ENCODE results near the gene SH3RF3.

SH3RF3 gene

DNA sequence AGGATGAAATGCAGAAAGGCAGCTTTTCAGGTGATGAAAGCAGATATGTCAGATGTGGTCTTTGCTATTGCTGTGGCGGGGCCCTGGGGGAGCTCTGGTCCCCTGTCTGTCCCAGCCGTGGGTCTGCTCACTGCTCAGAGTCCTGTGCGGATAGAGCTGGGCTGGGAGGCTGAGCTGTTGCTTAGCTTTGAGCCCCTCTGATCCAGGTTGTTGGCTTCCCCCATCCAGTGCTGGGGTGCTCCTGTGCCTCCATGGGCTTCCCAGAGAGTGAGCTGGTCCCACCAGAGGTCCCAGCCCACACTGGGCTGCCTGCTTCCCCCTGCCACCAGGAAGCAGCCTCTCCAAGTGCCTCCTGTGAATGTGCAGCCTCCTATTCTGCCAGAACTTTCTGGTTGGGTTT is 55.4 kb downstream of the SH3RF3 start:
- DNase-seq (ENCODE audit: extremely low read depth, insufficient read length): no peak
- TF ChIP-seq, protein P1, sequence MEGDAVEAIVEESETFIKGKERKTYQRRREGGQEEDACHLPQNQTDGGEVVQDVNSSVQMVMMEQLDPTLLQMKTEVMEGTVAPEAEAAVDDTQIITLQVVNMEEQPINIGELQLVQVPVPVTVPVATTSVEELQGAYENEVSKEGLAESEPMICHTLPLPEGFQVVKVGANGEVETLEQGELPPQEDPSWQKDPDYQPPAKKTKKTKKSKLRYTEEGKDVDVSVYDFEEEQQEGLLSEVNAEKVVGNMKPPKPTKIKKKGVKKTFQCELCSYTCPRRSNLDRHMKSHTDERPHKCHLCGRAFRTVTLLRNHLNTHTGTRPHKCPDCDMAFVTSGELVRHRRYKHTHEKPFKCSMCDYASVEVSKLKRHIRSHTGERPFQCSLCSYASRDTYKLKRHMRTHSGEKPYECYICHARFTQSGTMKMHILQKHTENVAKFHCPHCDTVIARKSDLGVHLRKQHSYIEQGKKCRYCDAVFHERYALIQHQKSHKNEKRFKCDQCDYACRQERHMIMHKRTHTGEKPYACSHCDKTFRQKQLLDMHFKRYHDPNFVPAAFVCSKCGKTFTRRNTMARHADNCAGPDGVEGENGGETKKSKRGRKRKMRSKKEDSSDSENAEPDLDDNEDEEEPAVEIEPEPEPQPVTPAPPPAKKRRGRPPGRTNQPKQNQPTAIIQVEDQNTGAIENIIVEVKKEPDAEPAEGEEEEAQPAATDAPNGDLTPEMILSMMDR (IDR thresholded peaks at IDR 0.05; ENCODE audit: insufficient read depth, low read length, poor library complexity, severe bottlenecking): no peak
- H3K4me3 ChIP-seq (replicated peaks; ENCODE audit: low read depth, low read length): no peak overlapping the region
- no peaks in the 10 kb centered on the region for H3K36me3 ChIP-seq (ENCODE audit: control insufficient read depth, insufficient read depth, low read length)
- no peaks in the 10 kb centered on the region for H3K27me3 ChIP-seq (replicated peaks; ENCODE audit: control insufficient read depth, insufficient read depth, low read length)

DNA sequence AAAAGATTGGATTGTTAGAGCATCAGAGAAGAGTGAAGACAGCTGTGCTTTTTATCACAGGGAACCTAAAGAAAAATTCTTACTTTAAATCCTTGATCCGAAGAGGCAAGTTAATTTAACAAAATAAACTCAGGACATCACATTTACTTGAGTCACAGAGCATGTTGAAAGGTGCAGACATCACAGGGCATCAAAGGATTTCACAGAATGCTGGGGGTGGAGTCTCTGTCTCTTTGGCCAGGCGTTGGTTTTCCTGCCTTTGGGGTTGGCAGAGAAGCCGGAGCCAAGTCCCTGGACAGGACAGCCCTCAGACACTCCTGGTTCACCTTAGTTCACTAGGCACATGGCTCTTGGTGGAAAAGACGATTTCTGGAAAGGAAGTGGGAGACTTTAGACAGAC is 56.3 kb downstream of the SH3RF3 start:
- Histone ChIP-seq H3K4me3 (replicated peaks; ENCODE audit: low read depth, low read length) (no peak overlapping the region), H3K27me3 (replicated peaks; ENCODE audit: control insufficient read depth, insufficient read depth, low read length) (no peaks in the 10 kb centered on the region), H3K36me3 (ENCODE audit: control insufficient read depth, insufficient read depth, low read length) (no peaks in the 10 kb centered on the region)
- TF ChIP-seq, protein P1 (IDR thresholded peaks at IDR 0.05; ENCODE audit: insufficient read depth, low read length, poor library complexity, severe bottlenecking): no peak
- no peak for DNase-seq (ENCODE audit: extremely low read depth, insufficient read length)

GRCh38 chr2:109185821-109186570 is 57.0 kb downstream of the SH3RF3 start:
- Histone ChIP-seq H3K27me3 (replicated peaks; ENCODE audit: control insufficient read depth, insufficient read depth, low read length) (no peaks in the 10 kb centered on the region), H3K4me3 (replicated peaks; ENCODE audit: low read depth, low read length) (no peak overlapping the region), H3K36me3 (ENCODE audit: control insufficient read depth, insufficient read depth, low read length) (no peaks in the 10 kb centered on the region)
- DNase-seq (ENCODE audit: extremely low read depth, insufficient read length): no peak
- TF ChIP-seq, protein P1 (IDR thresholded peaks at IDR 0.05; ENCODE audit: insufficient read depth, low read length, poor library complexity, severe bottlenecking): no peak

GRCh38 chr2:109186656-109187250 is 57.7 kb downstream of the SH3RF3 start:
- TF ChIP-seq, protein P1 (IDR thresholded peaks at IDR 0.05; ENCODE audit: insufficient read depth, low read length, poor library complexity, severe bottlenecking): no peak
- no peaks in the 10 kb centered on the region; the same call in 1 of the 2 replicates for H3K27me3 ChIP-seq (replicated peaks; ENCODE audit: control insufficient read depth, insufficient read depth, low read length)
- H3K4me3 ChIP-seq (replicated peaks; ENCODE audit: low read depth, low read length): no peak overlapping the region
- H3K36me3 ChIP-seq (ENCODE audit: control insufficient read depth, insufficient read depth, low read length): no peaks in the 10 kb centered on the region
- no peak for DNase-seq (ENCODE audit: extremely low read depth, insufficient read length)

GRCh38 chr2:109187711-109188495 is 58.9 kb downstream of the SH3RF3 start:
- H3K36me3 ChIP-seq (ENCODE audit: control insufficient read depth, insufficient read depth, low read length): no peaks in the 10 kb centered on the region
- no peaks in the 10 kb centered on the region; the same call in 1 of the 2 replicates for H3K27me3 ChIP-seq (replicated peaks; ENCODE audit: control insufficient read depth, insufficient read depth, low read length)
- TF ChIP-seq, protein P1 (IDR thresholded peaks at IDR 0.05; ENCODE audit: insufficient read depth, low read length, poor library complexity, severe bottlenecking): no peak
- DNase-seq (ENCODE audit: extremely low read depth, insufficient read length): no peak
- no peak overlapping the region for H3K4me3 ChIP-seq (replicated peaks; ENCODE audit: low read depth, low read length)
